Stimulated activated CD8-positive, alpha-beta memory T cell treated with anti-CD3 and anti-CD28 coated beads, Interleukin-7, amount 100 ng/mL, for 1 hour (primary cell): ENCODE data around the gene OLFML2A.
"Not testable (repeated sequence)": the region's sequence is repeated elsewhere in the genome, so short reads cannot be mapped to it uniquely, and the experiment has no call there.

Experiments
- DNase-seq, 2 donors: peaks; one replicate each; pipeline ENCODE4 v3.0.0-alpha.2; 2020; ENCODE audit warnings: low read depth in 2 of 2

OLFML2A gene

DNA sequence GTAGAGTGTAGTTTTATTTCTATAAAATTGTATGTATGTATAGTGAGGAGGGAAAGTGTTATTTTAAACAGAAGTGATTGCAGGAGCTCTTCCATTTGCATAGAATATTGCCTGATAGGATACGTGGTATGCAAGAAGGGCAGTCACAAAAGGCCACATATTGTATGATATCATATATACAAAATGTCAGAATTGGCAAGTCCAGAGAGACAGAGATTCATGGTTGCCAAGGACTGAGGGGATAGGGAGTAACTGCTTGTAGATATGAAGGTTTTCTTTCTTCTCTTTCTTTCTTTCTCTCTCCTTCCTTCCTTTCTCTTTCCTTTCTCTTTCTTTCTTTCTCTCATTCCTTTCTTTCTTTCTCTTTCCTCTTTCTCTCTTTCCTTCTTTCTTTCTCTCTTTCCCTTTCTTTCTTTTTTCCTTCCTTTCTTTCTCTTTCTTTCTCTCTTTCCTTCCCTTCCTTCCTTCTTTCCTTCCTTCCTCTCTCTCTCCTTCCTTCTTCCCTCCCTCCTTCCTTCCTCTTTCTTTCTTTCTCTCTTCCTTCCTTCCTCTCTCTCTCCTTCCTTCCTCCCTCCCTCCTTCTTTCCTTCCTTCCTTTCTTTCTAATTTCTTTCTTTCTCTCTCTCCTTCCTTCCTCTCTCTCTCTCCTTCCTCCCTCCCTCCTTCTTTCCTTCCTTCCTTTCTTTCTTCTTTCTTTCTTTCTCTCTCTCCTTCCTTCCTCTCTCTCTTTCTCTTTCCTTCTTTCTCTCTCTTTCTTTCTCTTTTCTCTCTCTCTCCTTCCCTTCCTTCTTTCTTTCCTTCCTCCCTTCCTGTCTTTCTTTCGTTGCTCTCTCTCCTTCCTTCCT lies 51.8 kb downstream of the OLFML2A start:
- DNase-seq, result no peak

DNA sequence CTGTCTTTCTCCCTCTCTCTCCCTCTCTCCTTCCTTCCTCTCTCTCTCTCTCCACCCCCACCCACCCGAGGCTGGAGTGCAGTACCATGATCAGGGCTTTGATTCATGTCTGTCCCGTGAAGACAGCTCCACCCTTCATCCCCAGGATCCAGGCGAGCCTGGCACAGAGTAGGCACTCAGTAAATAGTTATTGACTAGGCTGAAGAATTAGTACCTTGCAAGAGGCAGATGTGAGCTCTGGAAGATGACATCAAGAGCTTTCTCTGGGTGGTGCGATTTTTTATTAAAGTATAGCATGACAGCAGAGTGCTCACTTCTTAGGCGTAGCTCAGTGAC lies 52.4 kb downstream of the OLFML2A start:
- DNase-seq, result no peak

DNA sequence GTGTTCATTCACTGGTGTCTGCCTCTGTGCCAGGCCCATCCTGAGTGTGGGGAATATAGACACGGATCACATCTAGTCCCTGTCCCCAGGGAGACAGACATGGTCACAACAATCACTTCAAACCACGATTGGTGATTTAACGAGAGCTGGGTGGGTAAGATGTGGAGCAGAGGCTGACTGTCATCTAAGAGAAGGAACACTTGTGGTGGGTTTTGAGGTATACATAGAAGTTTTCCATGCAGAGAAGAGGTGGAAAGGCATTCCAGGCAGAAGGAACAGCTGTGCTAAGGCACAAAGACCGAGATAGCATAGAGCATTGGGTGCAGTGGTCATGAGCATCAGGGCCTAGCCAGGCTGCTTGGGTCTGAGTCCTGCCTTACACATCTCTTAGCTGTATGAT lies 53.7 kb downstream of the OLFML2A start:
- DNase-seq, result no peak

DNA sequence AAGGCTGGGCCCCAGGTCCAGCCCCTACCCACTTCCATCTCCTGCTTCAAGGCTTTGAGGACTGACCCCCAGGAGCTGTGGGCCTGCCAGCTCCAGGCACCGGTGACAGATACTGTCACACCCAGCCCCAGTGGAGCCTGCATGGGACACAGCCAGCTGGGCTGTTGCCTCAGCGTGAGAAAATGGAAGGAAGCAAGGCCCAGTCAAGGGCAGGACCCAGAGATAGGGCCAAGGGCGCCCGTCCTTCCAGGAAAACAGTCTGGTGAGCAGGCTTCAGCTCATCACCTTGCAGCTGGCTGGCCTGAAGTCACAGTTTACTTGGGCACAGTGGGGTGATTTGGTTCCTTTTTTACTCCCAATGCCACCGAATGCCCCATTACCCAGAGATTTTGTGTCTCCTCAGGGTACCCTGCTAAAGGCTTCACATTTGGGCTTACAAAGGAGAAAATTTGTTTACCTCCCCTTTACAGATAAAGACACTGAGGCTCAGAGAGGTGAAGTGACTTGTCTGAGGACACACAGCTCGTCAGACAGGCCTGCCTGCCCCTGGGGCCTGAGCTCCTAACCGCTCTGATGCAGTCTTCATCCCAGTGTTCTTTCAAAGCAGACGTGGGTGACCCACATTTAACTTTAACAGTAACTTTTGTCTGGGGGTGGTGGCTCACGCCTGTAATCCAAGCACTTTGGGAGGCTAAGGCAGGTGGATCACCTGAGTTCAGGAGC lies 54.9 kb downstream of the OLFML2A start:
- DNase-seq, result no peak

DNA sequence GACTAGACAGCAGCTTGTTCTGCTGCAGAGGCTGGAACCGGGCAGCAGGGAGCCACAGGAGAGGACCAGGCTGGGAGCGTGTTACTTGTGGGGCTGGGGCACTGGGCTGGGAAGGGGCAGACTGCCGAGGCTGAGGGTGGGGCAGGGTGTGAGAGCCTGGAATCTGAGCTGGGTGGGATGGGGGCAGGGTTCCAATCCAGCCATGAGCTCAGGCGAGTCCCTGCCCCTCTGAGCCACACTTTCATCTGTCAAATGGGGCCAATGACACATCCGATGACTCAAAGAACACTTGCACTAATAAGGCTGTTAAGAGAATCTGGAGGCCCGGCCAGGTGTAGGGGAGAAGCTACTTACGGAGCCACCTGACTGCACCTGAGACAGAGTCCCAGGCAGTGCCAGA lies 57.7 kb downstream of the OLFML2A start:
- no peak for DNase-seq

DNA sequence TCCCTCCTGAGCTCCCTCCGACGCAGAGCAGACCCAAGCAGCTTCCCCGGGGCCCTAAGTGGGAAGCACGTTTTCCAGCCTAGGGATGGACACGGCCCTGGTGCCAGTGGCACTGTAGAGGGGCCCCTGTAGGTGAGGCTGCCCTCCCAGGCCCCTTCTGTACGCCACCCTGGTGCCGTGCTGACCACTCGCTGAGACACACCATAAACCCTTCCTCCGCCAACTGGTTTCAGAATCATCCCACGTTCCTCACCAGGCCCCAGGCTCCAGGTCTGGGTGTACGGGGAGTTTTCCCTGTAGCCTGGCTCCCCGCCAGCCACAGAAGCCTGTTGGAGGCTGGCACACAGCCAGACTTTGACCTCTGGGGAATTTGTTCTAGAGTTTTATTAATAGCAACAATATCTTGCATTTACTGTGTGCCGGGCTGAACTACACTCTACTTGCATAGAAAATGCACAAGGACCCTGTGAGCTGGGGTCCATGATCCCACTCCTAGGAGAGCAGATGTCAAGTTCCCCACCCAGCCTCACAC lies 58.2 kb downstream of the OLFML2A start:
- no peak for DNase-seq

DNA sequence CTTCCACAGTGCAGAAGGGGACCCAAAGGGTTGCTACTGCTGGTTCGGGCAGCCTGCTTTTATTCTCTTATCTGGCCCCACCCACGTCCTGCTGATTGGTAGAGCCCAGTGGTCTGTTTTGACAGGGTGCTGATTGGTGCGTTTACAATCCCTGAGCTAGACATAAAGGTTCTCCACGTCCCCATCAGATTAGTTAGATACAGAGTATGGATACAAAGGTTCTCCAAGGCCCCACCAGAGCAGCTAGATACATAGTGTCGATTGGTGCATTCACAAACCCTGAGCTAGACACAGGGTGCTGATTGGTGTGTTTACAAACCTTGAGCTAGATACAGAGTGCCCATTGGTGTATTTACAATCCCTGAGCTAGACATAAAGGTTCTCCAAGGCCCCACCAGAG lies 61.2 kb downstream of the OLFML2A start:
- not testable (repeated sequence) for DNase-seq

DNA sequence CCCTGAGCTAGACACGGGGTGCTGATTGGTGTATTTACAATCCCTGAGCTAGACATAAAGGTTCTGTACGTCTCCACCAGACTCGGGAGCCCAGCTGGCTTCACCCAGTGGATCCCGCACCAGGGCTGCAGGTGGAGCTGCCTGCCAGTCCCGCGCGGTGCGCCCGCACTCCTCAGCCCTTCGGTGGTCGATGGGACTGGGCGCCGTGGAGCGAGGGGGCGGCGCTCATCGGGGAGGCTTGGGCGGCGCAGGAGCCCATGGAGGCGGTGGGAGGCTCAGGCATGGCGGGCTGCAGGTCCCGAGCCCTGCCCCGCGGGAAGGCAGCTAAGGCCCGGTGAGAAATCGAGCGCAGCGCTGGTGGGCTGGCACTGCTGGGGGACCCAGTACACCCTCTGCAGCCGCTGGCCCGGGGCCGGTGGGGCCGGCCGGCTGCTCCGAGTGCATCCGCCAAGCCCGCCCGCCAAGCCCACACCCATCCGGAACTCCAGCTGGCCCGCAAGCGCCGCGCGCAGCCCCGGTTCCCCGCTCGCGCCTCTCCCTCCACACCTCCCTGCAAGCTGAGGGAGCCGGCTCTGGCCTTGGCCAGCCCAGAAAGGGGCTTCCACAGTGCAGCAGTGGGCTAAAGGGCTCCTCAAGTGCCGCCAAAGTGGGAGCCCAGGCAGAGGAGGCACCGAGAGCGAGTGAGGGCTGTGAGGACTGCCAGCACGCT lies 61.8 kb downstream of the OLFML2A start:
- not testable (repeated sequence) for DNase-seq

DNA sequence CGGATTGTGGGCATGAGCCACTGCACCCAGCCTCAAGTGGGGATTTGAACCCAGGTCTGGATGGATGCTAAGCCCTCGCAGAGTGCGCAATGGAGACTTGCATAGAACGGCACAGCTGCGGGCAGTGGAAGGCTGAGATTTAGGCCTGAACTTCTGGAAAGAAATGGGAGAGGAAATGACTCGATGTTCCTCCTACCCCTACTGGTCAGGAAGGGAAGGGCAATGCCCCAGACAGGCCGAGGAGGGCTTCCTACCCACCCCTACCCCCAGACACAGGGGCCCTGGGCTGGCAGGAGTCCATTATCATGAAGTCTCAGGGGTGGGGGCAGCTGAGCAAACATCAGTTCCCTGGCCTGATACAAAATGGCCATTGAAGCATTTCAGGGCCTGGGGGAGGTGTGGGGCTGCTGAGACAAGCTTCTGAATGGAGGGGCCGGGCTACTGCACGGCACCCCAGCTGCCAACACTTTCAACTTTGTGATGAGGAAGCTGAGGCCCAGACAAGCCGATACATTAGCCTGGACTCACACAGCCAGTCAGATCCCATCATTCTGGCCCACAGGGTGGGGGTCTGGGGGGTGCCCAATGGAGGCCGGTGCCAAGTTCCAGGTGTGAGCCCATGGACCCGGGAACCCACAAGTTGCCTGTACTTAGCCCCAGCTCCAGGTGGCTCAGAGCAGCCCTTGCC lies 62.8 kb downstream of the OLFML2A start:
- DNase-seq, result no peak

DNA sequence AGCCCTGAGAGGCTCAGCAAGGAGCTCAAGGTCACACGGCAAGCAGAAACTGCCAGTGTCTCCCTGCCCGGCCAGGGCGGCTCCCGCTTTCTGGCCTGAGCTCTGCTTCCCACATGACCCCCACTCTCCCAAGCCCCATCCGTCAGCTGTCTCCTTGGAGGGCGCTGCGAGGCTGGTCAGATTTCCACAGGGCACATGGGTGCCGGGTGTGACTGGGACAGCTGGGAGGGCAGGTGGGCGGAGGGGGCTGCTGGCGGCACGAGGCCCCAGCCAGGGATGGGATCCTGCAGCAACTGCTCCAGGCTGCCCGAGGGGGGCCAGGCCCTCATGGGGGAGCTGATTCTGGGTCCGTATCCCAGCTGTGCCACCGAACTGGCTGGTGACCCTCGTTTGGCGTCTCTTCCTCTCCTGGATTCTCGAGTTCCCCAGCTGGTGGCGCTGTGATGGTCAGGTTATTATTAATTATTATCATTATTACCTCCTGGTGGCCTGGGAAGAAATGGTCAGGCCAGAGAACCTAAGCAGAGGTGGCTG lies 63.4 kb downstream of the OLFML2A start:
- DNase-seq, result no peak

DNA sequence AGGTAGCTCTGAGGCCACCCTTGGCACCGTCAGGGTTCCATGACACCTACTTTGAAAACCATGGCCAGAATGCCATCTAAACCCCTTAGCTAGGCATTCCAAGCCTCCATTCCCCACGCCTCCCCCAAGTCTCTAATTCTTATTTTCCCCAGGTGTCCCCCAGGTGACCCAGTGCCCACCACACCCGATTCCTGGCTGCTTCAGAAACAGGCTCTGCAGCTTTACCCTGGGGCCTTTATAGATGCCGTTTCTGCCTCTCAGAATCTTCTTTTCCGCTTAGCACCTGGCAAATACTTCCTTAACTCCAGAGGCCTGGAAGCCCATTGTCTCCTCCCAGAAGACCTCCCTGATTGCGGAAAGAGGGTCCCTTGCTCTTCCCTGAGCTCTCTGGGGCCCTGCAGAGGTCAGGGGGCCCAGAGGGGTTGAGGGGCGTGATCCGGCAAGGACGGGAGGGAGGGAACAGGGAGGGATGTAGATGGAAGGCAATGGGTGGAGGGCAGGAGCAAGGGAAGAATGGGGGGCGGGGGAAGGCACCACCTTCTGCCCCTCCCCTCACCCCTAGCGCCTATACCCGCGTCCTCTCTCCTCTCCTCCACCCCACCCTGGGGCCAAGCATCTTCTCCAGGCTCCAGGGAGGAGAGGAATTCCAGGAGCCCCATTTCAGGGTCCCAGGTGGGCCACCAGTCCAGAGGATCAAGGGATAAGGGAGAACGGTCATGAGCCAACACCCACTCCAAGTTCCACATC lies 64.3 kb downstream of the OLFML2A start:
- no peak for DNase-seq

DNA sequence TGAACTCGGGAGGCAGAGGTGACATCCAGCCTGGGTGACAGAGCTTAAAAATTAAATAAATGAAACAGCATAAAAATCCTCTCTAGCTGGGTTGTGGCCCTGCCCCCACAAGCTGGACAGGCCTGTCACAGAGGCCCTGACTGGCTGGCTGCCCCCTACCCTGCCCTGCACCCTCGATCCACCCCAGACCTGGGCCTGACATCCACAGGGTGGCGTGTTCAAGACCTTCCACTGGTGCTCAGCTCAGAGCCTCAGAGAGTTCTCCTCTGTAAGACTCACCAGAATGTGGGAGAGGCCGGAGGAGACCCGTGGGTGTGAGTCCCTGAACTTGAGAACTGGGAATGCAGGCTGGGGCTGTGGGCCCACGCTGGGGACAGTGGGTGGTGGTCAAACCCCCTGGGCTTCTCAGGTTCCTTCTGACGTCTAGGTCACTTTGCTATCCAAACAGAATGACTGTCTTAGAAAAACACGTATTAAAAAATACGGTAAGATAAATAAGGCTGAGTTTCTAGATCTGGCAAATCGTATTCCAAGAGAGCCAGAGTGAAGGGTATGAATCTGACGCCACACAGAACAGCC lies 66.6 kb downstream of the OLFML2A start:
- DNase-seq, result no peak

DNA sequence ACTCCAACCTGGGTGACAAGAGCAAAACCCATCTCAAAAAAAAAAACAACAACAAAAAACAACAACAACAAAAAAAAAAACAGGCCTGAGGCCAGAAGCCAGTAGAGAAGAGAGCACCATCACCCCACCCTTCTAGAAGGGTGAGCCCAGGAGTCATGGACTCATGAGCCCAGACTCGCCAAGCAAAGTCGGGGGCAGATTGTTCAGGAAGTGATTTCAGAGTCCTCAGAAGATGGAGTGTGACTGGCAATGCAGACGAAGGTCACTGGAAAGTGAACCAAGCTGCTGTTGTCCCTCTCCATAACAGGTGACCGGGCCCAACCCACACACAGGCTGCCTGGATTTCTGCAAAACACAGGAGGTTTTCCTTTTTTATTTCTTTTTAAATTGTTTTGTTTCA lies 67.4 kb downstream of the OLFML2A start:
- DNase-seq, result no peak

DNA sequence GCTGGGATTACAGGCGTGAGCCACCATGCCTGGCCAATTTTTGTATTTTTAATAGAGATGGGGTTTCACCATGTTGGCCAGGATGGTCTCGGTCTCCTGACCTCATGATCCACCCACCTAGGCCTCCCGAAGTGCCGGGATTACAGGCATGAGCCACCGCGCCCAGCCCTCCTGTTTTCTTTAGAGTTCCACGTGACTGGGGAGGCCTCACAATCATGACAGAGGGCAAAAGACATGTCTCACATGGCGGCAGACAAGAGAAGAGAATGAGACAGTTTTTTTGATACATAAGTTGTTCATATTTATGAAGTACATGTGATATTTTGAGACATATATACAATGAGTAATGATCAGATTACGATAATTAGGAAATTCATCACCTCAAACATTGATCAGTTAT lies 69.5 kb downstream of the OLFML2A start:
- DNase-seq, result not testable (repeated sequence)

DNA sequence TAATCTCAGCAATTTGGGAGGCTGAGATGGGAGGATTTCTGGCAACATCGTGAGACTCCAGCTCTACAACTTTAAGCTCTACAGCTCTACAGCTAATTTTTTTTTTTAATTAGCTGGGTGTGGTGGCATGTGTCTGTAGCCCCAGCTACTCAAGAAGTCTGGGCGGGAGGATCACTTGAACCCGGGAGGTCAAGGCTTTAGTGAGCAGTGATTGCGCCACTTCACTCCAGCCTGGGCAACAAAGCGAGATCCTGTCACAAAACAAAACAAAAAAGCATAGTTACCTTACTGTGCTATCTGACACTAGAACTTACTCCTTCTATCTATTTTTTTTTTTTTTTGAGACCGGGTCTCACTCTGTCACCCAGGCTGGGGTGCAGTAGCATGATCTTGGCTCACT lies 70.0 kb downstream of the OLFML2A start:
- no peak for DNase-seq

DNA sequence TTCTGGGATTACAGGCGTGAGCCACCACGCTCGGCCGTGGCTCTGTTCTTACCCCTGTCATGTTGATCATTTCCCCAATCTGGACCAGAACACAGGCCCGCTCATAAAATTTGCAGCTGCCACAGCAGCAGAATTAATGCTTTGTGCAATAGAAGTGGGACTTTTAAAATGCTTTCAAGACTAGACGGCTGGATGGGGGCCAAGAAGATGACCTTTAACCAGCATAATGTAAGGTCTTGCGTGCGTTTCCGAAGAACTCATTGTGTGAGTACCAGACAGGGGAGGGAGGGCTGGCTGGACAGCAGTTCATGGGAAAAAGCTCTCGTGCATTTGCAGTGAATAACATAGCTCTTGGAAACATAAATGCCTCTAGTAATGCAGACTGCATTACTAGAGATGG lies 72.9 kb downstream of the OLFML2A start:
- DNase-seq, result no peak

DNA sequence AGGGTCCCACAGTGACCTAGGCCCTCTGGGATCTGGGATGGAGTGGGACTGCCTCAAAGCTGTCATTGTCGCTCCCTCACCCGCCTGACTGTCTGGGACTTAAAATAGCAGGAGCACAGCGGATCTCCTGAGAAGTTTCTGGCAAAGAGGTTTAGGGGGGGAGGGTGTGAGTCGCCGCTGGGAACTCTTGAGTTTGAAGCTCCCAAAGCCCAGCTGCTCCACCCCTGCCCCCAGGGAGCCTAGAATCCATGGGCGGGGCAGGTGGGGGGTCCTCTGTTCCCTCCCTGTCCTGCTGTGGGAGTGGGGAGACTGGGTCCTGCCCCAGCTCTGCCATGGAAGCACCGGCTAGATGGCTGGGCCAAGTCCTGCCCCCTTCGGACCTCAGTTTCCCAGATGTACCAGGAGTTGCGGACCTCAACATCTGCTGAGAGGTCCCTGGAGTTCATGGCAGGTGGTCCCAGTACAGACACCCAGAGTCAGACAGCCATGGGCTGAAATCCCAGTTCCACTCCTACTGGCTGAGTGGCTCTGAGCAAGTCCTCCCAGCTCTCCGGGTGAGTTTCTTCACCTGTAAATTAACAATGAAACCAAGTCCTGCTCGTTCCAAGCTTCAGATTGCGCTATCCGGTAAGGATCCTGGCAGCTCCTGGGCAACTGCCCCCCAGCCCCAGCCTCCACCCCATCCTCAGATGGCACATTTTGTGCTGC lies 75.3 kb downstream of the OLFML2A start:
- no peak for DNase-seq

DNA sequence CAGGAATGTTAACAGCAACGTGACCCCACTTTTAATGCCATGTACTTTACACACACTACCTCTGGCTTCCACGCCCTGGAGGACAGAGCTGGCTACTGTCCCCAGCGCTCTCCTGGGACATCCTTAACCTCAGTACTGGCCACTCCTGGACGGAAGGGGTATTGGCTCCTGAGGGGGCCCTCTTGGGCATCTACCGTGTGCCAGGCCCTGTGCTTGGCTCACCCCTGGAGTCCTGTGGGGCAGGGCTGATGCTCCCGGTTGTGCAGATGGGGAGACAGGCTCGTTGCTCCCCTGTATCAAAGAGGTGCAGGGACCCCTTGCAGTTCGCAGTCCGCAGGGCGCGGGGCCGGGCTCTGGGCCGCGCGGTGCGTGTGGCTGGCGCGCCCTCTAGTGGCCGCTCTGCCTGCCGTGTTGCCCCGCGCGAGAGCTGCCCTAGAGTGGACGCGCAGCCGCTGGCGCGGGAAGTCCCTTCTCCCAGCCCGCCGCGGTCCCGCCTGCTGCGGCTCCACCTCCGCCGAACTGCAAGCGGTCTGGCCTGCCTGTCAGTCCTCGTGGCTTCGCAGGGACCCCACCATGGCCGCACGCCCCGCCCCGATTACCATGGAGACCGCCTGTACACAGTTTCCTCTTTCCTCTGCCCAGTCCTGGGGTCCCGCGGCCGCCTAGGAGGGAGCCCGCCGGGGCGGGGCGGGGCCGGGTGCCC lies 76.0 kb downstream of the OLFML2A start, which contains the start of gene WDR38:
Gene WDR38 (plus strand): TSS at position 632 of the 703 bp plus-strand sequence. CDS start 72 bp downstream, outside the sequence.
- peak; percentile 49 to 56 for DNase-seq

DNA sequence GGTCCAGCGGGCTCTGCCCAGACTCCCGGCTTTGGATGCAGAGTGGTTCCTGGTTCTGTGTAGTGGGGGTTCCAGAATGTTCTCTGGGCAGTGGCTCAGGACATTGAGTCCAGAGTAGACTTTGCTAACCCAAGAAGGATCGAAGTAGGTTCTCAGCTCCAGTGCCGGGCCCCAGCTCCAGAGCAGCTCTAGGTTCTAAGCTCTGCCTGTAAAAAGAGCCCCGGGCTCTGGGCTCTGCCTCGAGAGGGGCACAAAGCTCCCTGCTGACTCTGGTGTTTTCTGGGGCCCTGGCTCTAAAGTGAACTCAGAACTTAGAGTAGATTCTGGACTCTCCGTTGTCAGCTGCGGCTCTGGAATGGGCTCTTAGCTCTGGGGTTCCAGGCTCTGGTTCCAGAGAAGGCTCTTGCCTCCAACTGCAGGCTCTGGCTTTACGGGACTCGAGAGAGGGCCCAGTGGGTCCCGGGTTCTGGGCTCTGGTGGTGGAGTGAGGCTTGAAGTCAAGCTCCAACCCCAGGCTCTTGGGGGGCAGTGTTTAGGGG lies 76.7 kb downstream of the OLFML2A start:
- no peak for DNase-seq
